Upper lobe of right lung (tissue), 1 donor: ENCODE measurements around the gene DOCK1. TPM values are rescaled to one million over a fixed set of nuclear protein-coding genes. Genes with fewer than 3 reads are reported as not detected.

Source experiments
- ATAC-seq: fragments of 200-7000 bp; cut with Tn5 transposase; one replicate; pipeline ENCODE4 v1.9.1; 2020; ENCODE audit warnings: mild to moderate bottlenecking, moderate library complexity
- DNase-seq: peaks from one replicate; pipeline ENCODE4 v3.0.0-alpha.2; 2020
- H3K27ac ChIP-seq: fragments of 200-600 bp; one replicate; pipeline ENCODE4 v1.8.0; 2022
- H3K27me3 ChIP-seq: fragments of 200-600 bp; one replicate; pipeline ENCODE4 v1.8.0; 2022; ENCODE audit warnings: mild to moderate bottlenecking
- H3K36me3 ChIP-seq: fragments of 200-600 bp; one replicate; pipeline ENCODE4 v1.8.0; 2022
- H3K4me1 ChIP-seq: fragments of 200-600 bp; one replicate; pipeline ENCODE4 v1.8.0; 2022
- H3K4me3 ChIP-seq: fragments of 200-600 bp; one replicate; pipeline ENCODE4 v1.8.0; 2022; ENCODE audit warnings: mild to moderate bottlenecking
- H3K9me3 ChIP-seq: fragments of 200-600 bp; one replicate; pipeline ENCODE4 v1.8.0; 2022
- CTCF ChIP-seq: fragments of 200-600 bp; IDR thresholded peaks from one replicate; pipeline ENCODE4 v1.8.0; 2022; ENCODE audit warnings: antibody characterized with exemption
- intact Hi-C: fragments of 100-400 bp; cut with DNase I; formaldehyde crosslinking; loops from one replicate; pipeline ENCODE4 v1.11.0; 2022
- total RNA-seq: library from RNA; stranded (reverse); fragmentation: NEBNext Ultra II Directional; extraction: Animal tissue kit (Norgen Biotek cat#: 25700); gene quantifications from one replicate; pipeline ENCODE4 v1.2.1, GENCODE V29; 2021
- donor health status: DM: no; HTN: yes; CAD: no; lungs with severe emphysema.

DOCK1 gene
- total RNA-seq, 1 donor from 2014 or later, result 46.4 TPM

- Histone ChIP-seq H3K4me1 (no peaks in the 10 kb centered on the region), H3K36me3 (no peaks in the 10 kb centered on the region), H3K9me3 (no peaks in the 10 kb centered on the region), H3K27ac (no peak overlapping the region), H3K4me3 (no peak overlapping the region), H3K27me3 (no peaks in the 10 kb centered on the region)
- intact Hi-C loops, result no loop called here
- ATAC-seq (no peak), DNase-seq (no peak)
- no peak for TF ChIP-seq CTCF
Measured at GRCh38 chr10:127310430-127310829, 405.2 kb downstream of the DOCK1 start.

- TF ChIP-seq CTCF, result no peak
- H3K9me3 ChIP-seq, result no peaks in the 10 kb centered on the region
- no peaks in the 10 kb centered on the region for H3K4me1 ChIP-seq
- no peak for ATAC-seq
- no peak overlapping the region for H3K27ac ChIP-seq
- intact Hi-C loops, result no loop called here
- no peaks in the 10 kb centered on the region for H3K27me3 ChIP-seq
- no peak for DNase-seq
- no peak overlapping the region for H3K4me3 ChIP-seq
- no peaks in the 10 kb centered on the region for H3K36me3 ChIP-seq
Measured at GRCh38 chr10:127310923-127311322, 405.7 kb downstream of the DOCK1 start.

- no peak for DNase-seq
- H3K27ac ChIP-seq, result no peak overlapping the region
- ATAC-seq, result no peak
Measured at GRCh38 chr10:127313996-127314700, 408.9 kb downstream of the DOCK1 start.

GRCh38 chr10:127314797-127315196 is 409.6 kb downstream of the DOCK1 start:
- DNase-seq, result no peak
- TF ChIP-seq CTCF, result no peak
- Histone ChIP-seq H3K4me1 (peaks cover 5% of the 10 kb centered on the region), H3K9me3 (no peaks in the 10 kb centered on the region), H3K36me3 (no peaks in the 10 kb centered on the region), H3K27me3 (no peaks in the 10 kb centered on the region), H3K4me3 (no peak overlapping the region), H3K27ac (no peak overlapping the region)
- ATAC-seq, result no peak
- intact Hi-C loops, result no loop called here

More at GRCh38 chr10:127313996-127314700, 408.9 kb downstream of the DOCK1 start:
- H3K36me3 ChIP-seq, result no peaks in the 10 kb centered on the region
- no peak overlapping the region for H3K4me3 ChIP-seq
- H3K4me1 ChIP-seq, result no peaks in the 10 kb centered on the region
- TF ChIP-seq CTCF, result no peak
- intact Hi-C loops, result no loop called here
- no peaks in the 10 kb centered on the region for H3K9me3 ChIP-seq
- no peaks in the 10 kb centered on the region for H3K27me3 ChIP-seq

GRCh38 chr10:127315888-127316287 is 410.7 kb downstream of the DOCK1 start:
- Histone ChIP-seq H3K4me1 (peaks cover 5% of the 10 kb centered on the region), H3K27me3 (no peaks in the 10 kb centered on the region), H3K27ac (no peak overlapping the region), H3K4me3 (no peak overlapping the region), H3K36me3 (no peaks in the 10 kb centered on the region), H3K9me3 (no peaks in the 10 kb centered on the region)
- ATAC-seq, result no peak
- DNase-seq, result no peak
- intact Hi-C loops, result no loop called here
- no peak for TF ChIP-seq CTCF

- no peaks in the 10 kb centered on the region for H3K9me3 ChIP-seq
- no peak for ATAC-seq
- no peak overlapping the region for H3K27ac ChIP-seq
- H3K27me3 ChIP-seq, result no peaks in the 10 kb centered on the region
- intact Hi-C loops, result no loop called here
- TF ChIP-seq CTCF, result no peak
- no peak for DNase-seq
- peaks cover 5% of the 10 kb centered on the region for H3K4me1 ChIP-seq
- H3K36me3 ChIP-seq, result no peaks in the 10 kb centered on the region
- H3K4me3 ChIP-seq, result no peak overlapping the region
Measured at GRCh38 chr10:127318396-127318795, 413.2 kb downstream of the DOCK1 start.
